C4-2B (cell line): Measurements from ENCODE around the gene SLC25A2.
A peak's percentile ranks its signal among the peaks of the same experiment; 100 is the strongest.
"Not testable (repeated sequence)": the region's sequence is repeated elsewhere in the genome, so short reads cannot be mapped to it uniquely, and the experiment has no call there.

Experiments used
- H3K27ac ChIP-seq: fragments of 450-650 bp; 2 replicates; pipeline ENCODE4 v1.5.1; 2017
- ZFX ChIP-seq: fragments of 450-650 bp; IDR thresholded peaks from 2 replicates; pipeline ENCODE4 v1.6.1; 2017
- TF ChIP-seq, protein P1 (sequence below): fragments of 450-650 bp; conservative IDR thresholded peaks from 2 replicates; pipeline ENCODE4 v1.5.1; 2017; ENCODE audit warnings: mild to moderate bottlenecking

Gene SLC25A2

DNA sequence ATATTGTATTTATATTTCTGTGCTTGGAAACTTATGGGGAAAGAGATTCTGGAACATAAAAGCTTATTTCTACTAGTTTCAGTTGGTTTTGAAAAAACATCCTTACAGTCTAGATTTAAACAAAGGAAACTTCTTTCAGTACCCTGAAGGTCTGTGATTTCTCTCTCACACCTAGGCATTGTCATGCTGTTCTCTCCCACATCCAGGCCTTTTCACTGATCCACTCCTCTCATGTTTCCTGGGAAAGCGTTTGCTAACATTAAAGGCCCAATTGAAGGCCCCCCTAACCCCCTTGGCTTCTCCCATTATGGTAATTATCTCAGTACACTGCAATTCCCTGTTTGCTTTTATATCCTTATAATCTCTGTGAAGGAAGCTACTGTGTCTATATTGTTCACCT lies 38.9 kb upstream of the SLC25A2 start:
- H3K27ac ChIP-seq = no peak overlapping the region
- TF ChIP-seq ZFX = no peak
- TF ChIP-seq, protein P1, sequence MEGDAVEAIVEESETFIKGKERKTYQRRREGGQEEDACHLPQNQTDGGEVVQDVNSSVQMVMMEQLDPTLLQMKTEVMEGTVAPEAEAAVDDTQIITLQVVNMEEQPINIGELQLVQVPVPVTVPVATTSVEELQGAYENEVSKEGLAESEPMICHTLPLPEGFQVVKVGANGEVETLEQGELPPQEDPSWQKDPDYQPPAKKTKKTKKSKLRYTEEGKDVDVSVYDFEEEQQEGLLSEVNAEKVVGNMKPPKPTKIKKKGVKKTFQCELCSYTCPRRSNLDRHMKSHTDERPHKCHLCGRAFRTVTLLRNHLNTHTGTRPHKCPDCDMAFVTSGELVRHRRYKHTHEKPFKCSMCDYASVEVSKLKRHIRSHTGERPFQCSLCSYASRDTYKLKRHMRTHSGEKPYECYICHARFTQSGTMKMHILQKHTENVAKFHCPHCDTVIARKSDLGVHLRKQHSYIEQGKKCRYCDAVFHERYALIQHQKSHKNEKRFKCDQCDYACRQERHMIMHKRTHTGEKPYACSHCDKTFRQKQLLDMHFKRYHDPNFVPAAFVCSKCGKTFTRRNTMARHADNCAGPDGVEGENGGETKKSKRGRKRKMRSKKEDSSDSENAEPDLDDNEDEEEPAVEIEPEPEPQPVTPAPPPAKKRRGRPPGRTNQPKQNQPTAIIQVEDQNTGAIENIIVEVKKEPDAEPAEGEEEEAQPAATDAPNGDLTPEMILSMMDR = no peak

DNA sequence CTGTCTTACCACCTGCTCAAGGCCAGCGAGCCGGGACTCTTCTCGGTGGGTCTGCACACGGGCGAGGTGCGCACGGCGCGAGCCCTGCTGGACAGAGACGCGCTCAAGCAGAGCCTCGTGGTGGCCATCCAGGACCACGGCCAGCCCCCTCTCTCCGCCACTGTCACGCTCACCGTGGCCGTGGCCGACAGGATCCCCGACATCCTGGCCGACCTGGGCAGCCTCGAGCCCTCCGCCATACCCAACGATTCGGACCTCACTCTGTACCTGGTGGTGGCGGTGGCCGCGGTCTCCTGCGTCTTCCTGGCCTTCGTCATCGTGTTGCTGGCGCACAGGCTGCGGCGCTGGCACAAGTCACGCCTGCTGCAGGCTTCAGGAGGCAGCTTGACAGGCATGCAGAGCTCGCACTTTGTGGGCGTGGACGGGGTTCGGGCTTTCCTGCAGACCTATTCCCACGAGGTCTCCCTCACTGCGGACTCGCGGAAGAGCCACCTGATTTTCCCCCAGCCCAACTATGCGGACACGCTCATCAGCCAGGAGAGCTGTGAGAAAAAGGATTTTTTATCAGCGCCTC lies 37.0 kb upstream of the SLC25A2 start:
- not testable (repeated sequence) for H3K27ac ChIP-seq

DNA sequence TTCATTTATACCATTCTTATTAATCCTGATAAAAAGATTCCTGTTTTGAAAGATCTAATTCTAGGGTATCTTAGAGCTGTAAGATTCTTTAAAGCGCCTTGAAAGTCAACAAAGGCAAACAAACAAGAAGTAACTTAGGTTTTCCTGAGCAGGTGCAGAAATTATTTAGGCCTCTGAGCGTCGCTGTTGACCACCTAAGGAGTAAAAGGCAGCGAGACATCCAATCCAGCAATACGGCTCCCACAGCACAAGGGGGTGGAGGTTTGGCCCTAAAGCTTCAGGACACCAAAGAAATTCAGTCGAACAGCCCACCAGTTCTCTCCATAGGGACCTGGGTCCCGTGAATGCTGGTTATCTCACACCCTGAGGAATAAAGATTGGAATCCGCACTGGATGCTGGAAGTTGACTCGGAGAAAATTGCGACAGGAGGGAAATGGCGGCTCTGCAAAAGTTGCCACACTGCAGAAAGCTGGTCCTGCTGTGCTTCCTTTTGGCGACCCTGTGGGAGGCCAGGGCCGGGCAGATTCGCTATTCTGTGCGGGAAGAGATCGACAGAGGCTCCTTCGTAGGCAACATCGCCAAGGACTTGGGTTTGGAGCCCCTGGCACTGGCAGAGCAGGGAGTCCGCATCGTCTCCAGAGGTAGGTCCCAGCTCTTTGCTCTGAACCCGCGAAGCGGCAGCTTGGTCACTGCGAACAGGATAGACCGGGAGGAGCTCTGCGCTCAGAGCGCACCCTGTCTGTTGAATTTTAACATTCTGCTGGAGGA lies 34.9 kb upstream of the SLC25A2 start, which contains the start of gene PCDHGA2:
TSS of gene PCDHGA2 (plus strand) at position 223 of the 769 bp plus-strand sequence.
- TF ChIP-seq, protein P1 = peak; percentile 63
- TF ChIP-seq ZFX = no peak
- no peak within 1 kb of the TSS for H3K27ac ChIP-seq

DNA sequence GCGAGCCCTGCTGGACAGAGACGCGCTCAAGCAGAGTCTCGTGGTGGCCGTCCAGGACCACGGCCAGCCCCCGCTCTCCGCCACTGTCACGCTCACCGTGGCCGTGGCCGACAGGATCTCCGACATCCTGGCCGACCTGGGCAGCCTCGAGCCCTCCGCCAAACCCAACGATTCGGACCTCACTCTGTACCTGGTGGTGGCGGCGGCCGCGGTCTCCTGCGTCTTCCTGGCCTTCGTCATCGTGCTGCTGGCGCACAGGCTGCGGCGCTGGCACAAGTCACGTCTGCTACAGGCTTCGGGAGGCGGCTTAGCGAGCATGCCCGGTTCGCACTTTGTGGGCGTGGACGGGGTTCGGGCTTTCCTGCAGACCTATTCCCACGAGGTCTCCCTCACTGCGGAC lies 28.7 kb upstream of the SLC25A2 start:
- H3K27ac ChIP-seq = not testable (repeated sequence)

DNA sequence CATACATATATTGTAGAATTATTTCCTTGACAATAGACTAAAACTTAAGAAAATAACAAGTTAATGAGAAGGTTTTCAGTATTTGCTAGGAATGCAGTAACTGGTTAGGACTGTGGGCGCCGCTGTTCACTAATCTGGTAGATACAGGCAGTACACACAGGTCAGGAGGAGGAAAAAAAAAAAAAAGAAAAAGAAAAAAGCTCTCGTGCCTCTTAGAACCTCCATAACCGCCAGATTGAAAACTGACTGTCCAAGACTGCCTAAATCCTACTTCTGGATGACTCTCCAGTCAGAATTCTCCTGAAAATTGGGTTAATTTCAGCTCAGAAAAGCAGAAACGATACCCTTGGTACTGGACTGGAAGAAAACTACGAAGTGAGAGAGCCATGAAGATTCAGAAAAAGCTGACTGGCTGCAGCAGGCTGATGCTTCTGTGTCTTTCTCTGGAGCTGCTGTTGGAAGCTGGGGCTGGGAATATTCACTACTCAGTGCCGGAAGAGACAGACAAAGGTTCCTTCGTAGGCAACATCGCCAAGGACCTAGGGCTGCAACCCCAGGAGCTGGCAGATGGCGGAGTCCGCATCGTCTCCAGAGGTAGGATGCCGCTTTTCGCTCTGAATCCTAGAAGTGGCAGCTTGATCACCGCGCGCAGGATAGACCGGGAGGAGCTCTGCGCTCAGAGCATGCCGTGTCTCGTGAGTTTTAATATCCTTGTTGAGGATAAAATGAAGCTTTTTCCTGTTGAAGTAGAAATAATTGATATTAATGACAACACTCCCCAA lies 26.6 kb upstream of the SLC25A2 start, which contains the start of gene PCDHGA1:
TSS of gene PCDHGA1 (plus strand) at position 216 of the 782 bp plus-strand sequence.
- no peak within 1 kb of the TSS for H3K27ac ChIP-seq
- TF ChIP-seq, protein P1 = peak; percentile 66
- TF ChIP-seq ZFX = no peak

DNA sequence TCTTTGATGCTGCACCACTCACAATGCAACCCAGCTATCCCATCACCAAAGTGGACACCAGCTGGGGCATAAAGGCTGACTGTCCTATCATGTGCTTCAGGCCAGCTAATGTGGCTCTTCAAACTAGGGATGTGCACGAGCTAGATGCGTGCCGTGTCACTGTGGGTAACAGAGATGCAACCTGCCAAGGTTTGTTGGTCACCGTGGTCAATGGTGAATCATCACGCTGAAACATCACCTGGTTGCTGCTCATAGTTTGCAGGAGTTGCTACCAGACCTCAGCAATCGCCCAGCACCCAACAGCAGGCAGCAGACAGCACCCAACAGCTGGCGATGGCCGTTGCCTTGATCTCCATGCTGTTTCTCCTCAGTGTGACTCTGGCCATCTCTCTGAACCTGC lies 24.4 kb upstream of the SLC25A2 start:
- TF ChIP-seq ZFX = no peak
- TF ChIP-seq, protein P1 = no peak
- no peak overlapping the region for H3K27ac ChIP-seq

DNA sequence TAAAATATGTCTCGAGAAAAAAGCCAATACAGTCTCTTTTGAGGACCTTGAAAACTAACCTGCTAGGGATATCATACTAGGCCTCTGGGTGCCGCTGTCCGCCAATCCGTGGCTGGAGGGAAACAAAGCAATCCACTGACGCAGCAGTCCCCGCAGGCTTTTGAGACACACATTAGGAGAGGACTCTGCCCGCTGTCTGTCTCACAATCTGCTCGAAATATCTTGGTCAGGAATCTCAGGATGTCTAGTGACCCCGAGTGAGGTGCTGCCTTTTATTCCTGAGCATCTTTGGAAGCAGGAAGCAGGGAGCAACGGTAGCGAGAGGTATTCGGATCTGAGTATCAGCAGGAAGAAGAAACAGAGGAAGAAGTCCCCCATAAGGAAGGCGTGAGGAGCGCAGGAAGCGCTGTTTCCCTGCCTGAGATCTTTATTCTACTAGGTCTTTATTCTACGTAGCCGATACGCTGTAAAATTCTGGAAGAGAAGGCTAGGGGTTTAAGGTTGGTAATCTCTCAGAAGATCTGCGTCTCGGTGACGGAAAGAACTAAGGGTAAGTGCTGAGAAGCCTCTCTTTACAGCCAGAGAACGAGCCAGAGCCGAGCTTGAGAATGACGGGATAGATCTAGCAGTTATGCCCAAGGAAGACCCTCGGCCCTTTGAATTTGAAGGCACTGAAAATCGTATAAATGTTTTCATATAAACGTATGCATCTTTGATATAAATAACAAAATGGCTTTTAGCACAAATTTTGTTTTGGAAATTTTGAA lies 22.4 kb upstream of the SLC25A2 start:
- TF ChIP-seq, protein P1 = peak; percentile 67
- no peak for TF ChIP-seq ZFX
- no peak overlapping the region for H3K27ac ChIP-seq
